HEK293T (cell line): Measurements from ENCODE around the gene RPRD1B.

Experiments used
- BHLHE40 ChIP-seq: fragments of 450-650 bp; IDR thresholded peaks from 2 replicates; pipeline ENCODE4 v1.6.1; 2016; ENCODE audit warnings: mild to moderate bottlenecking, moderate library complexity, borderline replicate concordance
- CTBP1 ChIP-seq: fragments of 450-650 bp; IDR thresholded peaks from 2 replicates; pipeline ENCODE4 v1.6.1; 2016; ENCODE audit warnings: borderline replicate concordance
- ELF4 ChIP-seq: fragments of 450-650 bp; IDR thresholded peaks from 2 replicates; pipeline ENCODE4 v1.6.1; 2017; ENCODE audit warnings: antibody characterized with exemption
- FOXK2 ChIP-seq: fragments of 450-650 bp; IDR thresholded peaks from 2 replicates; pipeline ENCODE4 v1.6.1; 2016; ENCODE audit warnings: mild to moderate bottlenecking
- FOXM1 ChIP-seq: fragments of 450-650 bp; IDR thresholded peaks from 2 replicates; pipeline ENCODE4 v1.6.1; 2017; ENCODE audit warnings: mild to moderate bottlenecking, borderline replicate concordance
- PKNOX1 ChIP-seq: fragments of 450-650 bp; IDR thresholded peaks from 2 replicates; pipeline ENCODE4 v1.6.1; 2016
- SP1 ChIP-seq: fragments of 450-650 bp; IDR thresholded peaks from 2 replicates; pipeline ENCODE4 v1.6.1; 2017
- SUZ12 ChIP-seq: fragments of 450-650 bp; IDR thresholded peaks from 2 replicates; pipeline ENCODE4 v1.6.1; 2016; ENCODE audit warnings: mild to moderate bottlenecking
- TARDBP ChIP-seq: fragments of 450-650 bp; IDR thresholded peaks from 2 replicates; pipeline ENCODE4 v1.6.1; 2016
- ZNF384 ChIP-seq: fragments of 450-650 bp; IDR thresholded peaks from 2 replicates; pipeline ENCODE4 v1.6.1; 2016

- TF ChIP-seq FOXK2 (no peak), TARDBP (no peak), SP1 (no peak), ELF4 (no peak), PKNOX1 (no peak), ZNF384 (no peak), FOXM1 (no peak), BHLHE40 (no peak), CTBP1 (no peak), SUZ12 (no peak)
These were observed 46.5 kb upstream of the RPRD1B start for GRCh38 chr20:37986873-37987601.
